ENCODE data around the gene RNF25. TPM values are rescaled to one million over a fixed set of nuclear protein-coding genes. Genes with fewer than 3 reads are reported as not detected.
A peak's percentile ranks its signal among the peaks of the same experiment; 100 is the strongest.

Gene RNF25, protein sequence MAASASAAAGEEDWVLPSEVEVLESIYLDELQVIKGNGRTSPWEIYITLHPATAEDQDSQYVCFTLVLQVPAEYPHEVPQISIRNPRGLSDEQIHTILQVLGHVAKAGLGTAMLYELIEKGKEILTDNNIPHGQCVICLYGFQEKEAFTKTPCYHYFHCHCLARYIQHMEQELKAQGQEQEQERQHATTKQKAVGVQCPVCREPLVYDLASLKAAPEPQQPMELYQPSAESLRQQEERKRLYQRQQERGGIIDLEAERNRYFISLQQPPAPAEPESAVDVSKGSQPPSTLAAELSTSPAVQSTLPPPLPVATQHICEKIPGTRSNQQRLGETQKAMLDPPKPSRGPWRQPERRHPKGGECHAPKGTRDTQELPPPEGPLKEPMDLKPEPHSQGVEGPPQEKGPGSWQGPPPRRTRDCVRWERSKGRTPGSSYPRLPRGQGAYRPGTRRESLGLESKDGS
- total RNA-seq, result 15.3 TPM

DNA sequence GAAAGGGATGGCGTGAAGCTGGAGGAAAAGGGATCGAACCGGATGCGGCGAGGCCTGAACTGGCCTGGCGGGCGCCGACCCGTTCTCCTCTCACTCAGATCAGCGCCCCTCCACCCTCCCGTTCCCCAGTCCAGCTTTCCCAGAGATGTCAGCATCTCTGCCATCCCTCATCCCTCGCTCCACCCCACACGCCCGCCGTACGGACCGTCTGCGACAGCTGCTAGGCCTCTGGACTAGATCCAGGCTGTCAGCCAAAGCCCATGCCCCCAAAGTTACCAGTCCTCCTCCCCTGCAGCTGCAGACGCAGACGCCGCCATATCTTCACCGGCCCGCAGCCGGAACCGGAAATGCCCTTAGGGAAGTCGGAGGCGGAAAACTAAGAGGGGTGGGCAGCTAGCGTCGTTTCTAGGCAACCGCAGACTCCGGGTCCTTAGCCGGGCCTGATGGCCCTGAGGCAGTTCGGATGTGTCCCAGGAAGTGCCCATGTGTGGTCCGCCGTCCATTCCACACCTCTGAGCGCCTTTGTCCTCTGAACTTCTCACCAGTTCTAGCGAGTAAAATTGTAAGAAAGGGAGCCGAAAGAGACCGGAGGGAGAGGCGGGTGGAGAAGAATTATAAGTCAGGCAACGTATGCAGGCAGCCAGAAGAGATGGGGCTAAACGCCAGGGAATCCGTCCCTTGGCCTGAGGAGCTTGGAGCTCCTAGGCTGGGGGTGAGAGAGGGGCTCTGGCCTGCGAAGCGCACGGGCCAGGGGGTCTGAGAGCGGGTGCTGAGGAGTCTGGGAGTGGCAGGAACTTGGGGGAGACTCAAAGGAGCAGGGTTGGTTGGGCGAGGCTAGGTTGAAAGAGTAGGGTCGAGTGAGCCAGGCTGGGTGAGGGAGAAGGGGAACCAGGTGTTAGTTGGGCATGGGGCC is at the start of gene RNF25, which contains the start of gene STK36:
RNF25 (minus strand) TSS at position 349 of the 913 bp plus-strand sequence; CDS start at position 317, 32 bp downstream.
STK36 (plus strand) TSS at position 433 of the 913 bp plus-strand sequence. CDS start 744 bp downstream, outside the sequence.
- ATAC-seq, result peak; percentile 89

DNA sequence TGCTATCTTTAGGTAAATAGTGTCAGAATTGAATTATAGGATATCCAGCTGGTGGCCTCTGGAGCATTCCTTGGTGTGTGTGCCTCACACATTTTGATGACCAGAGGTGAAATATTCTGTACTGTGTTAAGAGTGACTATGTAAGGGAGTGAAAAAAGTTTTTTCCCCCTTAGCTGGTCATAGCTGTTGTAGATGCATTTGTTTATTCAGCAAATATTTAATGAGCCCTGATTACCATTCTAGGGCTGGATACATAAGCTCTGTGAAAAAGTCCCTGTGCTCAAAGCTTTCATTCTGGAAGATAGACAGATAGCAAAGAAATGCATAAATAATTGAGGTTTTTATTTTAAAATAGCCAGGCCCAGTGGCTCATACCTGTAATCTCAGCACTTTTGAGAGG is 49.7 kb upstream of the RNF25 start:
- ATAC-seq, result no peak

DNA sequence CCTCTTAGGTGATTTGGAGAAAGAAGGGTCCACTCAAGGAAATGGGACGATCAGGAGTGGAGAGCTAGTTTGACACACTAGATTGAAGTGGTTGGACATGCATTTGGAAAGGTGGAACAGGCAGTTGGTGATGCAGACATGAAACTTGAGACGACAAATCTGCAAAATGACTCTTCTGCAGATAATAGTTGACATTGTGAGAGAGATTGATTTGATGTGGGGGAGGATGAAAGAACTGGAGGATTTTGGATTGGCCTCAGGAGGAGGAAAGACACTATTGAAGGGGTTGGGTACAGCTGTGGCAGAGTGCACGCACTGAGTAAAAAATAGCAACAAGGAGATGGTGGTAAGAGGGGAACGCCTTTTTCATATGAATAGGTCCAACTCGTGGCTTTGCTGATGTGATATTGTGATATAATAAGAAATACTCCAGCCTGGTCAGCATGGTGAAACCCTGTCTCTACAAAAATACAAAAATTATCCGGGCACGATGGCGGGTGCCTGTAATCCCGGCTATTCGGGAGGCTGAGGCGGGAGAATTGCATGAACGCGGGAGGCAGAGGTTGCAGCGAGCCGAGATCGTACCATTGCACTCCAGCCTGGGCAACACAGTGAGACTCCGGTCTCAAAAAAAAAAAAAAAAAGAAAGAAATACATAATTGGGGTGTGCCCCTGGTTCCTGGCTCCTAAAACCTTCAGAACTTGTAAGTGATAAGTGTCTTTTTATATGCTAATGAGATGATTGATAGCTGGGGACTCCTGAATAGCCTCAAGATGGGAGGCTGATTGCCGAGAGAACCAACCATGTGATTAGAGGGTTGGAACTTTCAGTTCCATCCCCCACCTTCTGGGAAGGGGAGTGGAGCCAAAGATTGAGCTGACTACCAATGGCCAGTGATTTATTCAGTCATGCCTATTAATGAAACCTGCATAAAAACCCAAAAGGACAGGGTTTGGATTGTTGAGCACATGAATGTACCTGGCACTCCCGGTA is 48.5 kb upstream of the RNF25 start:
- ATAC-seq, result no peak

DNA sequence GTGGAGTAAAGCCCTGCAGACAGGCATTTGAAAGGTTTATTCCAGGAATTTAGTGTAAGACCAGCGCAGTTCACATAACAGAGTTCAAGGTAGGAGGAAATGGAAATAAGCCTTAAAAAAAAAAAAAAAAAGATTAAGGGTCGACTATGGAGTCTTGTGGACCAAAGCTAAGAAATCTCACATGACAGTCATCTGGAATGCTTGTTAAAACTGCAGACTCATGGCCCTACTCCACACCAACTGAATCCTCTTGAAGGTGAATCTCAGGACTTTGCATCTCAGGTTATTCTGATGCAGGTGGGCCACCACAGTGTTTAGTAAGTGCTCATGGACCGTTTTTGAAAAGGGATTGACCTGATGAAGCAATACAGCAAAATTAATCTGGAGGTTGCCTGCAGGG is 47.7 kb upstream of the RNF25 start:
- no peak for ATAC-seq

DNA sequence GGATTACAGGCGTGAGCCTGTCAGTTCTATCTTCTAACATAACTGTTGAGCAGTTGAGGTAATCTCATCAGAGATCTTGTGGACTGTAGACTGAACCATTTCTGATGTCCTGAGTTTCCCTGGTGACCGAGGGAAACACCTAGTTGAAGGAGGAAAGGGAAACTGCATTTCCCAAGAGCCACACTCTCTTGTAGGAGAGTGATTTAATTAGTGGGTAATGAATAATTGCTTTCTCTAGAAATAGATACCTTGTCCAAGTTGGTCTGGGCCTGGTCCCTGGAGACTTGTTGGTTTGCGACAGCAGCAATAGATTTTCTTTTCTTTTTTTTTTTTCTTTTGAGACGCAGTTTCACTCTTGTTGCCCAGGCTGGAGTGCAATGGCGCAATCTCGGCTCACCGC is 46.3 kb upstream of the RNF25 start:
- ATAC-seq, result no peak

DNA sequence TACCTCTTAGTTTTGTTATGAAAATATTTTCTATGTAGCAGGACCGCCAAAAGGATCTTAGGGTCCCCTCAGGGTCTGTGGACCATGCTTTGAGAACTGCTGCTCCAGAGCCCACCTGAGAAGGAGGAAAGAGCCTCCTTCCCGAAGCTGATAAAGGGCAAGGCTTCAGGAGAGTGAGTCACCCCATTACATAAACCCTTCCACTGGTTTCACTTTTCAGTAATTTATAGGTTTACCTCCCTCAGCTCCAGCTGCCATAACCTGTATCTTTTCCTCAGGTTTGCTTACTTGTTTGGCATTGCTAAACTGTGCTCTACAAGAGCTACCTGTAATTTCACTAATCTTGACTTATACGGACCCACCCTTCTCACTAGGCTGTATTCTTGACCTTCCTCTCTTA is 45.5 kb upstream of the RNF25 start:
- ATAC-seq, result peak; percentile 85

DNA sequence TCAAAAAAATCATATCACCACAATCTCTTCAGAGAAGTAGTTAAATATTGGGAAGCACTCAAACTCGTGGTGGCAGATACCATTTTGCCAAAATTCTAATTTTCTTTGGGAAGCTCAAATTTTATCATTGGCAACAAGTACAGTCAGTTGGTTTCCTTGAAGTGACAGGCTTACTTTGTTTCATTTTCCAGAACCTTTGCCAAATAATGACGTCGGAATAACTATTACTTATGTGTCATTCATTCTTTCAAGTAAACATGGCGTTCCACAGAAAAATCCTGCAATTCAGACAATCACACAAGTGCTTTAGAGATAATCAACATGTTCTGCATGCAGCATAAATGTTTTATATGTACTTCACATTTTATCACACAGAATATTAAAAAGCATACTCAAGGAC is 44.3 kb upstream of the RNF25 start:
- no peak for ATAC-seq

DNA sequence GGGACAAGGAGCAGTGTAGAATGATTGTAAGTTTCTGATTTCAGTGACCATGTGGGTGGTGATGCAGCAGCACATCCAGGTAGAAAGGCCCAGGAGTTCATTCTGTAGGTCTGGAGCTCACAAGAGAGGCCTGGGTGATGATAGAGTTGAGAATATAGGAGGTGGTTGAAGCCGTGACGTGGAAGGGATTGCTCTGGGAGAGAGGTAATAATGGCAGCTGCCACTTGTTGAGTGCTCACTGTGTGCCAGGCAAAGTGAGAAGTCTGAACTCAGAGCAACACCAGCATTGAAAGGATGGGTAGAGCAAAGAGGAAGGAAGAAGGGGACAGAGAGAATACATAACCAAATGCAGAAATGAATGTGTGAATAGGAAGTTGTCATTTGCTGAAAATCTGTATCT is 42.1 kb upstream of the RNF25 start:
- ATAC-seq, result no peak

DNA sequence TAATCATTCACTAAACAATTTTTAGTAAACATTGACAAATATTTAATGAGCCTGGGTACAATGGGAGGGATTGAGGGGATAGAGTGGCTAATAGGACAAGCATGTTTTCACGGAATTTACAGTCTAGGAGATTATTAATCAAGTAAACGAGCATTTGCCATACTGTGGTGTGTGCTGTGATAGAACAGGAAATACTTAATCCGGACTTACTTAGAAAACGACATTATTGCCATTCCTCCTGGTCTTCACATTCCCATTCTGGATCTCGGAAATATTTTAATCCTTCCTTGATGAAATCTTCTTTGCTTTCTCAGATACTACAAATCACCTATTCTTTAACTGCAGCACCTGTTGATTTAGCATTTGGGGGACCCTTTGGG is 39.7 kb upstream of the RNF25 start:
- no peak for ATAC-seq

DNA sequence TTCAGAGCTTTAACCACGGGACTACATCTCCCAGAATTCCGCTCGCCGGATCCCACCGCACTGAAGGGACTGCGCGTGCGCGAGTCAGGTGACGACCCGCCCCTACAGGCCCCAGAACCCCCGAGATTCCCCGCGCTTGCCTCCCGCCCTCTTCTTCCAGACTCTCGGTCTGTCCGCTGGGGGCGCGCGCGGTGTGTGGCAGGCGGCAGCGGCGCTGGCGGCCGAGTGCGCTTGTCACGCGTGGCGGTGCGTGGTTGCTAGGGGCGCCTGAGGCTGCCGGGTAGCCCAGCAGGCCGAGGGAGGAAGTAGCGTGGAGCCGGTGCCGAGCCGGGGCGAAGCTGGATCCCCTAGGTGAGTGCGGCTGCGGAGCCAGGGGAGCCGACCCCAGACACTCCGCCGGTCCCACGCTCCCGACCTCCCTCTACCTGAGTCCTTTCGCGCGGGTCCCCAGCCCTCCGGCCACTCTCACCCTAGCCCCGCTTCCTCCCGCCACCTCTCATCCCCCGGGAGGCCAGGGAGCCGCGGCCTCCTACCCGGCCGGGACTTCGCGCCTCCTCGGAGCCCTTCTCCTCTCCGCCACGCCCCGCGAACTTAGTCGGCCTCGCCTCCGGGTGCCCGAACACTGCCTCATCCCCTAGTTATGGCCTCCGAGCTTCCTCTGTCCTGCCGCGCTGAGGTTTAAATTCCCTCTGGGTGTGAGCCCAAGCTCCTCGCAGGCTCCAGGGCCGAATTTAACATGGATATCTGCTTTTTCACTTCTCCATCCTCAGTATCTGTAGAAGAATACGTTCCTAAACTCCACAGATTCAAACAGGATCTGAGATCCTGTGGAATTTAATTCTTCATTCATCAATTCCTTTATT is 39.1 kb upstream of the RNF25 start, which contains the start of gene TTLL4:
TTLL4 (plus strand) TSS at position 149 of the 863 bp plus-strand sequence. CDS start 26,842 bp downstream, outside the sequence.
- ATAC-seq, result peak; percentile 99

DNA sequence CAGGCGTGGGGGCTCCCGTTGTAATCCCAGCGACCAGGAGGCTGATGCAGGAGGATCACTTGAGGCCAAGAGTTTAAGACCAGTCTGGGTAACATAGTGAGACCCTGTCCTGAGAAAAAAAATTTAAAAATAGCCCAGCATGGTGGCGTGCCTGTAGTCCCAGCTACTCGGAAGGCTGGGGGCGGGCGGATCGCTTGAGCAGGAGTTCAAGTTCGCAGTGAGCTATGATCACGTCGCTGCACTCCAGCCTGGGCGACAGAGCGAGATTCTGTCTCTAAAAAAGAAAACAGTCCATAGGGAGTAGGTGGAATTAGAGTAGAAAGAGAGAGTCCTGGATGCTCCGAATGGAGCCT is 38.5 kb upstream of the RNF25 start:
- no peak for ATAC-seq

DNA sequence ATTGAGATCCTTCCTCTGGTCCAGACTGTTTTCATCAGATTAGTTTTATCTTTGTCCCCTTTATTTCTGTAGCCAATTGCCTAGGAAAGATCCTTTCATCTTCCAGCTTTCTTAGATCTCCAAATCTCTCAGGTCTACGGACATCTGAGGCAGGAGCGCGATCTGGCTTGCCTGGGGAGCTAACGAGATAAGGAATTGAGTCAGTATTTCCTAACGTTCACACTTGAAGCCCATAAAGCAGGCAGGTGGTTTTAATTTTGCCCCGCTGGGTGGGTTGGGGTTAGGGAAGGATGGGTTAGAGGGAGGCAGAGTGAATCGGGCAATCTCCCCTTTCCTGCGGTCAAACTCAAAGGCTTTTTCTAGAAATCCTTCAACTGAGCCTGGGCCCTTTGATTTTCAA is 38.1 kb upstream of the RNF25 start:
- ATAC-seq, result no peak

DNA sequence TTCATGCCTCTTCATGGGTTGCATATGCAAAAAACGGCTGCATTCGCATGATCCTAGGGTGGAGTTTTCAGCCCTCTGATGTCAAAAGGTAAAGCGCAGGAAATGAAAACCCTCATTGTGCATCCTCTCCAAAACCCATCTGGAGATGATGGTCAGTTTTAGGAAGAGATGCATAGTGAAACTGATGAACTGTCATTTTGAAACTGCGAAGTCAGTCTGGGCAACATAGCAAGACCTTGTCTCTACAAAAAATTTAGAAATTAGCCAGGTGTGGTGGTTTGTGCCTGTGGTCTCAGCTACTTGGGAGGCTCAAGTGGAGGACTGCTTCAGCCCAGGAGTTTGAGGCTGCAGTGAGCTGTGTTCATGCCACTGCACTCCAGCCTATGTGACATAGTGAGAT is 36.3 kb upstream of the RNF25 start:
- no peak for ATAC-seq

DNA sequence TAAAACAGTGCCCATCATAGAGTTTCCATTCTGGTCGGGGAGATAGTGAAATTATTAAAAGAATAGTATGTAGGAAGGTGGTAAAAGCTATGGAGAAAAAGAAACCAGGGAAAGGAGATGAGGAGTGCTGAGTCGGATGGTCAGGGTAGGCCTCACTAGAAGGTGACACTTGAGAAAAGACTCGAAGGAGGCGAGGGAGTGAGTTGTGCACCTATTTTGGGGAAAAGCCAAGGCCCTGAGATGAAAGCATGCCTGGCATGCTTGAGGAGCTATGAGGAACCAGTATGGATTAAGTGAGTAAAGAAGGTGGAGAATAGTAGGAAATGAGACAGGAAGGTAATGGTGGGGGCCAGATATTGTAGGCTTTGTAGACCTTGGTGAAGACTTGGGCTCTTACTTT is 31.5 kb upstream of the RNF25 start:
- no peak for ATAC-seq

DNA sequence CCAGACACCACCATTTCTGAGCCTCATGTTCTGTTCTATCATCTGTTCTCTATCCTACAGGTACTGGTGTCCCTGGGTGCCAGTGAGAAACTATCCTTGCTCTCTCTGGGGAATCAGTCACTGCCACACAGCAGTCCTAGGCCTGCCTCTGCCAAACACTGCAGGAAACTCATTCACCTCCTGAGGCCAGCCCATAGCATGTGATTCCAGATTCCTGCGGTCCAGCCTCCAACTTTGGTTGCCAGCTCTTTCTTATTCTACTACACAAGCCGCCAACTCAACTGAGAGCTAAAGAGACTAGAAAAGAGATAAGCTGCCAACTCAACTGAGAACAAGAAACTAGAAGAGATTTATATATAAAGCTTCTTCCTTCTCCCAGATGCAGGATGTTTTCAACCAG is 30.0 kb upstream of the RNF25 start:
- ATAC-seq, result no peak

DNA sequence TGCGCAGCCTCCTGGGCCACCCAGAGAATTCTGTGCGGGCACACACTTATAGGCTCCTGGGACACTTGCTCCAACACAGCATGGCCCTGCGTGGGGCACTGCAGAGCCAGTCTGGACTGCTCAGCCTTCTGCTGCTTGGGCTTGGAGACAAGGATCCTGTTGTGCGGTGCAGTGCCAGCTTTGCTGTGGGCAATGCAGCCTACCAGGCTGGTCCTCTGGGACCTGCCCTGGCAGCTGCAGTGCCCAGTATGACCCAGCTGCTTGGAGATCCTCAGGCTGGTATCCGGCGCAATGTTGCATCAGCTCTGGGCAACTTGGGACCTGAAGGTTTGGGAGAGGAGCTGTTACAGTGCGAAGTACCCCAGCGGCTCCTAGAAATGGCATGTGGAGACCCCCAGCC is 27.1 kb upstream of the RNF25 start:
- ATAC-seq, result no peak

DNA sequence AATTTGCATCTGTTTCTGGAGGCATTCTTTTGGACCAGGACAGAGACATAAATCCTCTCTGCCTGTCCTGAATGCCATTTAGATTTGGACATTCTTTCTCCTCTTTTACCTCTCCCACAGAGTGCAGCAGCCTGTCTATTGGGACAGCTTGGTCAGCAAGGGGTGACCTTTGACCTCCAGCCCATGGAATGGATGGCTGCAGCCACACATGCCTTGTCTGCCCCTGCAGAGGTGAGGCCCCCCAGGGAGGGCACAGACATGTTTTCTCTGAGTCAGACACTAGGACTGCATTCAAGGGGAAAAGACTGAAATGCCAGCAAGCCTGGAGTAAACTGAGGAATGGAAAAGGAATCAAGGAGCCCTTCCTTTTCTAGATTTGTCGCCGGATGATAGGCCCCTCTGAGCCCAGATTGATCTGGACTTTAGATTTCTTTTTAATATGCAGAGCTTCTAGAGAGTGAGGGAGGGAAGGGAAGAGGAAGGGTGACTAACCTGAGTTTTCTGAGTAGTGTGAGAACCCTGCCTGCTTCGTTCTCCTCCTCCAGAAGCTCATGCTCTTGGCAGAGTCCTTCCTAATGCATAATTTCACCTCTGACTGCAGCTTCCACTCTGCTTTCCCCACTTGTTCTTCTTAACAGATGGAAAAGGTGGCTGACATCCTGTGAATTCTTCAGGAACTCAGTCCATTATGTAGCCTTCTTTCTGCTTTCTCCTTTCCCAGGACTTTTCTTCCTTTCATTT is 22.8 kb upstream of the RNF25 start:
- ATAC-seq, result no peak

DNA sequence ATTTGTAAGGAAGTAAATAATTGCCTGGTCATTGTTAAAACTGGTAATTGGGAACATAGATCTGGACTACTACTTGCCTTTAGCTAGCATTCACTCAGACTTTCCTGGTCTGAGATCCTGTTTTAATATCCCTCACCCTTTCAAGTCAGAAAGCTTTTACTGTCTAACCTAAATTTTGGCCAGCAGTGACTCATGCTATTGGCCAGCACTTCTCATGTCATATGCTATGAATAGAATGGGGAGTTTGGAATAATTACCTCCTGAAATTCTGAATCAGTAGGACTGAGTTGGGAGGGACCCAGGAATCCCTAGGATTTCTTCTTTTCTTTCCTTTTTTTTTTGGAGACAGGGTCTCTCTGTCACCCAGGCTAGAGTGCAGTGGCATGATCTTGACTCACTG is 19.4 kb upstream of the RNF25 start:
- no peak for ATAC-seq

DNA sequence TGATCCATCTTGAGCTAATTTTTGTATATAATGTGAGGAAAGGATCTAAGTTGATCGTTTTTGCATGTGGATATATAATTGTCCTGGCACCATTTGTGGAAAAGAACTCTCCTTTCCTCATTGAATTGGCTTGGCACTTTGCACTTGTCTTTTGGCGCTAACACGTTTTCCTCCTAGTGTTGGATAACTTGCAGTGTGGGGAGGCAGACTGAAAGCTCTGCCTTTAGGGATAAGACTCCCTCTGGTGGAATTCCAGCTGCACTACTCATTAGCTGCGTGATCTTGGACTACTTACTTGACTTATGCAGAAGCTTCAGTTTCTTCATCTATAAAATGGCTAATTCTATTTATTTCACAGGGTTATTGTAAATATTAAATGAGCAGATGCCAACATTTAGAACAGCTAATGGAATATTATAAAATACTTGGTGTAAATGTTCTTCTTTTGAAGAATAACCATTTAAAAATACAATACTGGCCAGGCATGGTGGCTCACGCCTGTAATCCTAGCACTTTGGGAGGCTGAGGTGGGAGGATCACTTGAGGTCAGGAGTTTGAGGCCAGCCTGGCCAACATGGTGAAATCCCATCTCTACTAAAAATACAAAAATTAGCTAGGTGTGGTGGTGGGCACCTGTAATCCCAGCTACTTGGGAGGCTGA is 15.7 kb upstream of the RNF25 start:
- peak; percentile 91 for ATAC-seq

DNA sequence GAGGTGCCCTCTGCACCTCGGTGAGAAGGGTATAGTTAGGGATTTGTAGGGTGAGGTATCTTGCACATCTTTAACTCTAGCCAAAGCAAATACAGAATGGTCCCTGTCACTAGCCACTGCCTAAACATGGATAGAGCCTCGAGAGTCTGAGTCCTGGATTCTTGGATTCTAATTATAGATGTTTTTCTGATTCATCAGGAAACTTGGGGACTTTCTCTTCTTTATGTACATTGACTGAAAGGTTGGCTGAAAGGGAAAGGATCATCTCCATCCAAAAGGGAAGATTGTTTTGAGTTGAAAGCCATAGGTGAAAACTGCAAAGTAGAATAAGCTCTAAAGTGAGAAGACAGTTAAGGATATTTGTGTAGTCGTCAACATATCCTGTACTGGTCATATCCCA is 8.3 kb upstream of the RNF25 start:
- ATAC-seq, result no peak

Data from esophagus mucosa (tissue), 1 donor.